Measurements from ENCODE around the gene SURF4.
"Not testable (repeated sequence)": the region's sequence is repeated elsewhere in the genome, so short reads cannot be mapped to it uniquely, and the experiment has no call there.

Gene SURF4

DNA sequence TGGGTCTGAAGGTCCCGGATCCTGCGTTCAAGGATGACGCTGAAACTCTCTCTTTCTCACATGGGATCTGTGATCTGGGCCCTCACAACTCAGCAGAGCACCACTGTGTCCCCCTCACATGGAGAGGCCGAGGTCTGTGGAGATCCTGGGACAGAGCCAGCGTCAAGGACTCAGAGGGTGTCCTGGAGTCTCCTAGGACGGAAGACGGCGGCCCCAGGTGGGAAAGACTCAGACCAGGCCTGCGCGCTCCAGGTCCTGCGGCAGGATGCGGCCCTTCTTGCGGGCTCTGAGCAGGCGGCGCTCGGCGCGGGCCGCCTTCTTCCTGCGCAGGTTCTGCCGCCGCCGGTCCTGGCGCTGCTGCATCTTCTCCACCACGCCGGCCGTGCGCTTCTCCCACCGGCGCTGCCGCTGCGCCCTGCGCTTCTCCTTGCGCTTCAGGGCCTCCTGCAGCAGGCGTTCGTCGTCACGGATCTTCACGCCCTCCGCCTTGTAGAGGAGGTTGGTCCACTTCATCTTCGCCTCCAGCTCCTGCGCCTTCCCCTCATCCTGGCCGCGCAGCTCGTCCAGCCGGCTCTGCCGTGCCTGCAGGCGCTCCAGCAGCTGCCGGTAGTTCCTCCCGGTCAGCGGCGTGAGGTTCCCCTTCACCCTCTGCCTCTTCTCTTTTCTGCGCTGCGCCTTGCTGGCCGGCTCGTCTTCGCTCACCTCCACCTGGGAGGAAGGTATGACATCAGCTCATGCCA, 44.0 kb downstream of the SURF4 start:
- DNase-seq, result no peak

DNA sequence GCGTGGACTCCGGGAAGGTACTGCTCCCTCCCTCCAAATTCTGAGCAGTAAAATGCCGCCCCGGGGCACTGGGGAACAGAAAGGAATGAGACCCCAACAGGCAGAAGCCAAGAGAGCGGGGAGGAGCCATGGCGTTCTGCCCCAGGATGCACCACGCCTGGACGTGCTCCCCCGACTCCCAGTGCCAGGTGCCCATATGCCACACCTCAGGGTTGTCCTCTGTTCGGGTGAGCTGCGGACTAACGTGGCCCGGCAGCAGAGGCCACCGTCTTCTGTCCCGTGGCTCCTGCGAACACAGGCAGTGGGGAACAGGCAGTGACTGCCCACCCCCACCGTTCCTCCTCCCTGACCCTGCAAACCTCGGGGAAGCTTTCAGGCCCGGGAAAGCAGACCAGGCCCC, 44.6 kb downstream of the SURF4 start:
- no peak for DNase-seq

DNA sequence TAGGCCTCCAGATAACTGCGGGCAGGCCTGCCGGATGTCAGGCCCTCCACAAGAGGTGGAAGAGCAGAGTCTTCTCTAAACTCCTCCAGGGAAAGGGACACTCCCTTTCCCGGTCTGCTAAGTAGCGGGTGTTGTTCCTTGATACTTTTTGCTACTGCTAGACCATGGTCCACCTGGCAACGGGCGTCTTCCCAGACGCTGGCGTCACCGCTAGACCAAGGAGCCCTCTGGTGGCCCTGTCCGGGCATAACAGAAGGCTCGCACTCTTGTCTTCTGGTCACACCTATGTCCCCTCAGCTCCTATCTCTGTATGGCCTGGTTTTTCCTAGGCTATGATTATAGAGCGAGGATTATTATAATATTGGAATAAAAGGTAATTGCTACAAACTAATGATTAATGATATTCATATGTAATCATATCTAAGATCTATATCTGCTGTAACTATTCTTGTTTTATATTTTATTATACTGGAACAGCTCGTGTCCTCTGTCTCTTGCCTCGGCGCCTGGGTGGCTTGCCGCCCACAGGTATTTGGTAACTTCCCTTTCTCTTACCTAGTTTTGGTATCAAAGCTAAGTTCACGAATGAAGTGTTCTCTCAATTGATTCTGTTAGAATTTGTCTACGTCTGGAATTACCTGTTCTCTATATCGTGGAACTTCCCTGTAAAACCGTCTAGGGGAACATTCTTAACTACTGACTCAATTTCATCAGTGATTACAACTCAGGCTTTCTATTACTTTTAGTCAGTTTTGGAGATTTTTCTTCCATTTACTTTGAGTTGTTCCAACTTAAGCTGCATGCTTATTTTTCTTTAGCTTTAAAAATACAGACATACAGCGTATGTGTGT, 46.3 kb downstream of the SURF4 start:
- DNase-seq, result not testable (repeated sequence)

DNA sequence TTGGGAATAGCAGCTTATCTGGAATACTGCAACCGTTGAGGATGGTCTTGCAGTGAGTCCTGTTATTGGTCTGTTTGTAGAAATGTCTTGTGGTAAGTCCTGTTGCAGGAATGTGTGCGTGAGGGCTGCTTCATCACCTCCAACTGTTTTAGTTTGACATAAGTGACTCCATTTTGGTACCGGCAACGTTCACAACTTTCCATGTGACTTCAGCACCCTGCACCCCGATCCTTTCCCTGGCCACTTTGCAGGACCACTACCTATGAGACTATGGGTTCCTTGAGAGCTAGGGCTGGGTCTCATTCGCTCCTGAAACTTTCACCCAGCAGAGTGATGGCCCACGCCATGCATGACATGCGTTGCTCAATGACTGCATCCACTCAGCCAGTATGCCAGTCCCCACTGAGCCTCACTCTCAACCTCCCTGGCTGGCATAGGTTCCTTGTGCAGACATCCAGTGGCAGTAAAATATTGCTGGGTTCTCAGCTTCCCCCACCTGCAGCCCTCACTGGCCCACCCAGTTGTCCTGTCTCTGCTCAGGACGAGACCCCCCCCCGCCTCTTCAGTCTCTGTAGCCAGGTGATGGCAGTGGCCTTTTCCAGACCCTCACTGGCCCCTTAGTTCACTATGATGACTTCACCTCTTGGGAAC, 47.9 kb downstream of the SURF4 start:
- no peak for DNase-seq

DNA sequence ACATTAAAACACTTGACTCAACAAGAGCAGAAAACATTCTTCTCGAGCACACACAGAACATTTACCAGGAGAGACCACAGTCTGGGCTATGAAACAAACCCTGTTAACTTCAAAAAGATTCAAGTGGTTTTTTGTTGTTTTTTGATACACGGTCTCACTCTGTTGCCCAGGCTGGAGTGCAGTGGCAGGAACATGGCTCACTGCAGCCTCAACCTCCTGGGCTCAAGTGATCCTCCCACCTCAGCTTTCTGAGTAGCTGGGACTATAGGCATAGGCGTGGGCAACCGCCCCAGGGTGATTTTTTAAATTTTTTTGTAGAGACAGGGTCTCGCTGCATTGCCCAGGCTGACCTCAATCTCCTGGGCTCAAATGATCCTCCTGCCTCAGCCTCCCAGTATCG, 48.8 kb downstream of the SURF4 start:
- peak; percentile 87 for DNase-seq

DNA sequence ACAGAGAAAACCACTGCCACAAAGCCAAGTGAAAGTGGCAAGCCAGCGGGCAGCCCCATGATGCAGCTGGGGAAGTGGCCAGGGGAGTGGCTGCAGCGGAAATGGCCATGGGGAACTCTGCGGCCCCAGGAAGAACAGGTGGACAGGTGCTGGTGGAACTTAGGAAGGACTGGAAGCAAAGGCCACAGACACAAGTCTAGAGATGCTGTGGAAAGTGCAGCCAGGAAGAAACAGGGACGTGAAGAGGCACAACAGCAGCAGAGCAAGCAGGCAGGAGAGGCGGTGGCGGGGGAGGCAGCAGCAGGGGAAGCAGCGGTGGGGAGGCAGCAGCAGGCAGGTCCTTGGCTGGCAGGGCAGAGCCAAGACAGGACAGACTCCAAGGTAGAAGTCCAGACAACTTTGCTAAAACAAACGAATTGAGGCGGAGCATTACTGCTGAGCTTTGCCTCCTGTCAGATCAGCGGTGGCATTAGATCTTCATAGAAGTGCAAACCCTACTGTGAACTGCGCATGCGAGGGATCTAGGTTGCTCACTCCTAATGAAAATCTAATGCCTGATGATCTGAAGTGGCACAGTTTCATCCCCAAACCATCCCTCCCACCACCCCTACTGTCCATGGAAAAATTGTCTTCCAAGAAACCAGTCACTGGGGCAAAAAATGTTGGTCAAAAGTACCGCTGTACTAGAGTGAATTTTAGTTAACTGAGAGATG, 51.7 kb downstream of the SURF4 start:
- DNase-seq, result no peak

DNA sequence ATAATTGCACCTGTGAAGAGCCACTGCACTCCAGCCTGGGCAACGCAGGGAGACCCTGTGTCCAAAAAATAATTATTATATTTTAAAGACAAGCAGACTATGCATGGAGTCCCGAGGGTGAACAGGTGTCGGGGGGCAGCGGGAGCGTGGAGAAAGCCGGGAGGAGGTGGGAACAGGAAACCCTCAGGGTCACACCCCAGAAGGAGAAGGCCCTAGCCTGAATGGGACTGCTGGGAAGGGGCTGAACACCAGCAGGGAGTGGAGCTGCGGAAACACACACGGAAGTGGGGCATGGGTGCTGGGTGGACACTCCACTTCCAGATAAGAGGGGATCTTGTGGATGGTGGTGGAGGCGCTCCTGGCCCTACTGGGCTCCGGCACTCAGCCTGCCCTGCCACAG, 52.6 kb downstream of the SURF4 start:
- no peak for DNase-seq

DNA sequence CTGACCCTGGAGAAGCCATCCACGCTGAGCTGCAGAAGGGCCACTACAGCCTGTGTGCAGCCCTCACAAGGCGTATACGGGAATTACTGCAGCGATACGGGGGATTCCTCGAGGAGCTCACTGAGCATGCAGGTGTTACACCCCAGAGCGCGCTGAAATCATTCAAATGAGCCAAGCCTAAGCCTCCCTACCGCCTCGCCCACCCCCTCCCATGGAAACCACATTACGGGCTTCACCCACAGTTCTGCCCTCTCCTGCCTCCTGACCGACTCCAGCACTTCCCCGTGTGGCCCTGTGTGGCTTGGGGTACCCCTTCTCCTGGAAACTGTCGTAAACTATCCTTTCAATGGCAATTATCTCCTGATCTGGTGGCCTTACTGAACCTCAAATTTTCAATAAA, 53.2 kb downstream of the SURF4 start:
- DNase-seq, result no peak

DNA sequence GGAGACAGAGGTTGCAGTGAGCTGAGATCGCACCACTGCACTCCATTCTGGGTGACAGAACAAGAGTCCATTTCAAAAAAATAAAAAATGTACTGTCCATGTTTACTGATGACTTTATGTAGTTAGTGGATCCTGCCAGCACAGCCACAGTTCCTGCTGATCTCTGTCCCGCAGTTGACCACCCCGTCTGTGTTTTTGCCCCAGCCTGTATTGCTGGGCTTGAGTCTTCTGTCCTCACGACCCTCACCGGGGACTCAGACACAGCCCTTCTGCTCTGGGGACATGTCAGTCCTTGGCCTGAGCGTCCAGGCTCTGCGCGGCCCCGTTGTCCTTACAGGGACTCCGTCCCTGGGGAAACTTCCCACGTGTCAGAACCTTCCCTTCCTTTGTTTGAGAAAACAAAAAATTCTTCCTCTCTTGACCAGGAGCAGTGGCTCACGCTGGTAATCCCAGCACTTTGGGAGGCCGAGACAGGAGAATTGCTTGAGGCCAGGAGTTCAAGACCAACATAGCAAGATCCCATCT, 54.4 kb downstream of the SURF4 start:
- no peak for DNase-seq

- no peak for DNase-seq
Observed at GRCh38 chr9:133320421-133320881, 55.4 kb downstream of the SURF4 start.

- DNase-seq, result not testable (repeated sequence)
Observed at GRCh38 chr9:133317551-133317950, 58.3 kb downstream of the SURF4 start.

- DNase-seq, result no peak
Observed at GRCh38 chr9:133315997-133316396, 59.9 kb downstream of the SURF4 start.
